Measurements from ENCODE around the gene PHKA1. TPM values are rescaled to one million over a fixed set of nuclear protein-coding genes. Genes with fewer than 3 reads are reported as not detected.
A peak's percentile ranks its signal among the peaks of the same experiment; 100 is the strongest.
"Not testable (repeated sequence)": the region's sequence is repeated elsewhere in the genome, so short reads cannot be mapped to it uniquely, and the experiment has no call there.

Gene PHKA1
- total RNA-seq, 1 experiment from 2014 or later, result 4.9 TPM

DNA sequence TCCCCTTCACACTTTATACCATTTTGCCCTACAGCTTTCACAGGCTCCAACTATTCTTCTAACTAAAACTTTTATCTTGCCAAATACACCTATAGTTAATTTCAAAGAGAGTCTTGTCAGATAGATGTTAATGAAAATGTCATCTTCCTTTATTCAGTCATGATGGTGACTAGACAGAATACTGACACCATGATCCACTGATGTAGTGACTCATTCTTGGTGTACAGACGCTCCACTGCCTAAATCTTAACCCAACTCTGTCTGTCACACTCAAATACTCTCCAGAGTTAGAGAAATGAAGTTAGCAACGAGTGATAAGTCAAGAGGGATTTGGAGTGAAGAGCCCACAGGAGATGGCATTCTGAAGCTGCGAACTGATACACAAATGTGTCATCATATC, 109.4 kb downstream of the PHKA1 start:
- in situ Hi-C loops (cut with HindIII; ENCODE audit: low pct_unique_long_range_greater_than_20kb, low sequenced_read_pairs), result no loop called here
- DNase-seq (ENCODE audit: low read depth), result no peak

DNA sequence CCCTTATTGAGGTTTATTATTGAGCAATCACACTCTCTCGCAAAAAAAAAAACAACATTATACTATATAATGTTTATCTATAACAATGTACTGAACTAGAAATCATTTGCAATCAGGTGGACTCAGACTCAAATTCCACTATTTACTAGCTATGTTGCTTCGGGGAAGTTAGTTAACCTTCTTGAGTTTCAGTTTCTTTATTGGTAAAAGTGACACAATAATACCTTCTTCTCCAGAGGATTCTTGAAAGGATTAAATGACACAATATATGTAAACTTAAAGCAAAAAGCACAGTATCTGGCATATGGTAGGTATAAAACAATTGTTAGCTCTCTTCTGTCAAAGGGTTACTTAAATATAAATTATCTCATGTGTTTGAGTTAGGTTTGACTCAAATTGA, 110.0 kb downstream of the PHKA1 start:
- in situ Hi-C loops (cut with HindIII; ENCODE audit: low pct_unique_long_range_greater_than_20kb, low sequenced_read_pairs), result no loop called here

DNA sequence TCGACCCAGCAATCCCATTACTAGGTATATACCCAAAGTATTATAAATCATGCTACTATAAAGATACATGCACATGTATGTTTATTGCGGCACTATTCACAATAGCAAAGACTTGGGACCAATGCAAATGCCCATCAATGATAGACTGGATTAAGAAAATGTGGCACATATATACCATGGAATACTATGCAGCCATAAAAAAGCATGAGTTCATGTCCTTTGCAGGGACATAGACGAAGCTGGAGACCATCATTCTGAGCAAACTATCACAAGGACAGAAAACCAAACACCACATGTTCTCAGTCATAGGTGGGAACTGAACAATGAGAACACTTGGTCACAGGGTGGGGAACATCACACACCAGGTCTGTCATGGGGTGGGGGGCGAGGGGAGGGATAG, 123.1 kb downstream of the PHKA1 start:
- in situ Hi-C loops (cut with HindIII; ENCODE audit: low pct_unique_long_range_greater_than_20kb, low sequenced_read_pairs); DNase-seq (ENCODE audit: low read depth): not testable (repeated sequence)

More for the DNA sequence above, 110.0 kb downstream of the PHKA1 start:
- DNase-seq (ENCODE audit: low read depth), result no peak

DNA sequence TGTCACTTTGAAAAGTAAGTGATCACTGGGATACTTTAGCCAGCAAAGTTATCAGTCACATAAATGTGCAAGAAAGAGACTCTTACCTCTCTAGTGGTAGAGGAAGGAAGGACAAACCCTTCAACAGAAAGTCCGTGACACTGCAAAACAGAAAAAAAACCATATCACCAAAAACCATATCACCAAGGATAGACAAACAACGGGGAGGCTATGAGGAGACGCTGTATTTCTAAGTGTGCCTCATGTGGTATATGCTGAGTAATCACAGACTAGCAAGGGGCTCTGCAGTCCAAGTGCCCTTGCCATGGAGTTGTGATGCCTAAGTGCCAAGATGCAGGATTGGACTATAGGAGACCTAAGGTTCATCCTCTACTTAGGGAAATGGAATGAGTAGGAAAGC, 129.9 kb downstream of the PHKA1 start:
- in situ Hi-C loops (cut with HindIII; ENCODE audit: low pct_unique_long_range_greater_than_20kb, low sequenced_read_pairs), result no loop called here
- DNase-seq (ENCODE audit: low read depth), result no peak

DNA sequence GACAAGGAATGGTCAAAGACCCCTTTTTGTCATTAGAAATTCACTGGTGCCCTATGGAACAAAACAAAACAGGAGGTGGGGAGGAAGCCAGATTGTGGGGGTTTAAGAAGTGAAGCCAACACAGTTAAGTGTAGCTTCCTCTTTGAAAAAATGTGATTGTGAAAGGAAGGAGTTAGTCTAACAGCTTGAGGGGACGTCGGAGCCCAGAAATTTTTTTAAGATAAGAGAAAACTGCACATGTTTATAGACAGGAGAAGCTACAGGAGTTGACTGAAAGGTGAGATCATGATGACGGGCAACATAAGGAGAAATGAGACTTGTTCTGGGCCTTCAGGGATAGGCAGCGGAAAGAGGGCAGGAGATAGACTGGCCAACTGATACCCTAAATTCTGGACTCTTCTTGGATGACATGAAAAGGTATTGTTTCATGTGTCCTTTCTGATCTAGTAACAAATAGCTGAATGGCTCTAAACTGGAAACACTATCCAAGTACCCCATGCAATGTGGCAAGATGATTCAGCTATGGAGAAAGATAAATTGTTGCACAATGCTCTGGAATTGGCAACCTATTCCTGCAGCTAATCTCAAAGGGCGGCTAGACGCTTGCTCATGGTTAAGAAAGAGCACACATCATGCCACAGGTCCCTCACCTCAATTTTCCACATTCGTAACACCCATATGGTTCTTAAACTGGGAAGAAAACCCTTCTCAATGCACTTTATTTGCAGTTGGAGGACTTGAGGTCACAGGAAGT, 137.8 kb downstream of the PHKA1 start:
- in situ Hi-C loops (cut with HindIII; ENCODE audit: low pct_unique_long_range_greater_than_20kb, low sequenced_read_pairs), result no loop called here
- DNase-seq (ENCODE audit: low read depth), result no peak

DNA sequence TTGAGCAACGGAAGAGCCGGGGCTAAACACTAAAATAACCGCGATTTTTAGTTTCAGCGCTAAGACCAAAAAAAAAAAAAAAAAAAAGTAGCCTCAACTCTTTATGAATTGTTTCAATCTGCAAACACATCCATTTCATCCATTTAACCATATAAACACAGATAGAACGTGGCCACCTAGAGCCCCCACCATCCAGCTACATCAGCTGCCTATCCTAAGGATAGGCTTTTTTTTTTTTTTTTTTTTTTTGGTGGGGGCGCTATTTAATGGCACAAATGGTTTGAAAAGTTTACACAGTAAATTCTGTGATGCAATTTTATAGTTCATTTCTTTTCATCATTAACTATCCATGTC, 141.0 kb downstream of the PHKA1 start:
- no peak for DNase-seq (ENCODE audit: low read depth)
- in situ Hi-C loops (cut with HindIII; ENCODE audit: low pct_unique_long_range_greater_than_20kb, low sequenced_read_pairs), result no loop called here

DNA sequence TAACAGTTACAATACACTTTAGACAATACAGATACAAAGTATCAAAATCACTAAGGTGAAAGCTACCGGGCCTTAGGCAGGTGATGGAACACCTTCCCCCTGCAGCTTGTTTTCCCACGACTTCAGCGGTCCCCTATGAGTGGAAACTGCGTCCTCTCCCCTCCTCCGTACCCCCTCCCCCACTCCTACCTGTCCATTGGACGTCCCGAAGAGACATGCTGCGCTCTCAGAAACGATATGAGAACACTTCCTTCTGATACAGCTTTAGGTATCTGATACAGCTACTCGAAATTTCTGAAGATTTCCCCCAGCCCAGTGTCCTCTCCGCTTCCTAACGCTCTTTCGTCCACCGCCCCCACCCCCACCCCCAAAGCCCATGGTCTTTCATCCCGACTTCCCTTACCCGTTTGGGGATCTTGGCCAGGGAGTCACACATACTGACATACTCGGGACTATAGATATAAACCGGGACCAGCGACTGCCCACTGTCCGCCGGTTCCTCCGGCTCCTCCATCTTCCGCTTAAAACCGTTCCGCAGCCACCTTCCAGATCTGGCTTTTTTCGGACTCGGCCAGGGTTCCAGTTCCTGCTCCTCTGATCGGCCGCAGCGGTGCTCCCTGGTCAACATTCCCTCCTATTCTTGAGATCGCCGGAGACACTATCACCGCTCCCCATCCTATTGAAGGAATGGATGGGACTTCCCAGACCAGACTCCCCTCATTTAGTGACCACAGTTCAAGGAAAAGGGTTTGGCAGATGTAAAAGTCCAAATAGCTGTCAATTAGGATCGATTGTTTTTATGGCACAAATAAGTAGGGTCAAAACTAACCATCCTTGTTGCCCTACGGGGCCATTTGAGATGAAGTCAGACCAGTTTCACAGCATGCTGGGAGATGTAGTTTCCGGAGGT, 141.6 kb downstream of the PHKA1 start, which contains the start of gene HDAC8:
TSS of gene HDAC8 (minus strand) at position 596 of the 910 bp plus-strand sequence. CDS start at position 514, 82 bp downstream.
- in situ Hi-C loops (cut with HindIII; ENCODE audit: low pct_unique_long_range_greater_than_20kb, low sequenced_read_pairs), result no loop called here
- DNase-seq (ENCODE audit: low read depth), result peak; percentile 76

DNA sequence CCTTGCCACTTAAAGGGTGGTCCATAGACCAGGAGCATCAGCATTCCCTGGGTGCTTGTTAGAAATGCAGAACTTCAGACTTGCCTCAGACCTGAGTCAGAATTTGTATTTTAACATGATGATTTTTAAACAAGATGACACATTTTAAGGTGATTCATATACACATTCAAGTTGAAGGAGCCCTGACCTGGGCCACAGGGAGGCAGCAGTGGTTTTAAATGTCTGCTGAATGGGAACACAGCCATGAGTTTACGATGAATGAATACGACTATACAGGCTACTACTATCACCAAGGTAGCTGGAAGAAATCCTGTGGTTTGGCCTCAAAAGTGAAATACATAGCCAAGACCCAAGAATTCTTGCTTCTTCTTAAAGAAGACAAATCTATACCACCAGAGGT, 144.3 kb downstream of the PHKA1 start:
- peak; percentile 7 for DNase-seq (ENCODE audit: low read depth)
- in situ Hi-C loops (cut with HindIII; ENCODE audit: low pct_unique_long_range_greater_than_20kb, low sequenced_read_pairs), result no loop called here

DNA sequence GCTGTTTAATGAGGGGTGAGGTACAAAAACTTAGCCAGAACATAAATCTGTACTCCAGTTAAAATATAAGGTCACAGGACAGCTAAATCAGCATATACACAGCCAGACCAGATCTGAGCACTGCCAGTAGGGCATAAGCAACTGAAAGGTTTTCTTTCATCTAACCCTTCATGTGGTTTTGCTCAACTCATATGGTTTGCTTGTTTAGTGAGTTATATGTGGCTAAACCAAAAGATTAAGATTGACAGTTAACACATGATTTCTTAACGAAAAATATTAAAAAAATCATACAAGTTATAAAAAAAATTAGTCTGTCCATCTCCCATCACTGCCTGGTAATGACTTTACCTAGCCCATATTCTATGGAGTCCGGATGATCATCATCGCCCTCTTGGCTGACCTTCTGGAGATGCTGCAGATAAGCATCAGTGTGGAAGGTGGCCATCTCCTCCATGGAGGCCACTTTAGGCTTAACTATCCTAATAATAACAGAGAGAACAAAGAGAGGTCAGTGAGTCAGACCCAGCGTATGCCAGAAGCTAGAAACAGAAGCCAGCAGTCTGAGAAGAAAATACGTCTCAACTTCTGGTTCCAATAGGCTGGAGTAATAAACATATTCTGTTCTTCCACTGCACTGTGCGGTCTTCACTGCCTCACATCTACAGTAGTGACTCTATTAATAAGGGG, 145.6 kb downstream of the PHKA1 start:
- no peak for DNase-seq (ENCODE audit: low read depth)
- in situ Hi-C loops (cut with HindIII; ENCODE audit: low pct_unique_long_range_greater_than_20kb, low sequenced_read_pairs), result no loop called here

DNA sequence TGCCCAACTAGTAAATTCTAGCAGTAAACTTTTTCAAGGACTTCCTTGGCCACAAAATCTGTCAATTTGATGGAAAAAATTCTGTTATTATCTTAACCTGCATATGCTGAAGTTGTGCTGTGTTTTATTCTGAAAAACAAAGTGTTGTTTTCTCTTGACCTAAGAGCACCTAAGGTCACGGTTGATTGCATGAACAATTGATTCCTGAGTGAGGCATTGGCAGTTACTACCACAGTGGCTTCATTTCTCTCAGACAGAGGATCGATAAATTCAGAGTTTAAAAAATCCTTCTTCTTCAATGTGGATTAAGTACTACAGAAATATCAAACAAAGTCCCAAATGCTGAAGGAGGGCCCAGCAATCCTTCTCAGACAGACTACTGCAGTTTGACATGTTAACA, 147.7 kb downstream of the PHKA1 start:
- in situ Hi-C loops (cut with HindIII; ENCODE audit: low pct_unique_long_range_greater_than_20kb, low sequenced_read_pairs), result no loop called here
- DNase-seq (ENCODE audit: low read depth), result no peak

DNA sequence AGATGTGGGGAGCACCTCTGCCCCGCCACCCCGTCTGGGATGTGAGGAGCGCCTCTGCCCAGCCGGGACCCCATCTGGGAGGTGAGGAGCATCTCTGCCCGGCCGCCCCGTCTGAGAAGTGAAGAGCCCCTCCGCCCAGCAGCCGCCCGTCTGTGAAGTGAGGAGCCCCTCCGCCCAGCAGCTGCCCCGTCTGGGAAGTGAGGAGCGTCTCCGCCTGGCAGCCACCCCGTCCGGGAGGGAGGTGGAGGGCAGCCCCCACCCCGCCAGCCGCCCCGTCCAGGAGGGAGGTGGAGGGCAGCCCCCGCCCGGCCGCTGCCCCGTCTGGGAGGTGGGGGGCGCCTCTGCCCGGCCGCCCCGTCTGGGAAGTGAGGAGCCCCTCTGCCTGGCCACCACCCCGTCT, 154.5 kb downstream of the PHKA1 start:
- in situ Hi-C loops (cut with HindIII; ENCODE audit: low pct_unique_long_range_greater_than_20kb, low sequenced_read_pairs); DNase-seq (ENCODE audit: low read depth): not testable (repeated sequence)

DNA sequence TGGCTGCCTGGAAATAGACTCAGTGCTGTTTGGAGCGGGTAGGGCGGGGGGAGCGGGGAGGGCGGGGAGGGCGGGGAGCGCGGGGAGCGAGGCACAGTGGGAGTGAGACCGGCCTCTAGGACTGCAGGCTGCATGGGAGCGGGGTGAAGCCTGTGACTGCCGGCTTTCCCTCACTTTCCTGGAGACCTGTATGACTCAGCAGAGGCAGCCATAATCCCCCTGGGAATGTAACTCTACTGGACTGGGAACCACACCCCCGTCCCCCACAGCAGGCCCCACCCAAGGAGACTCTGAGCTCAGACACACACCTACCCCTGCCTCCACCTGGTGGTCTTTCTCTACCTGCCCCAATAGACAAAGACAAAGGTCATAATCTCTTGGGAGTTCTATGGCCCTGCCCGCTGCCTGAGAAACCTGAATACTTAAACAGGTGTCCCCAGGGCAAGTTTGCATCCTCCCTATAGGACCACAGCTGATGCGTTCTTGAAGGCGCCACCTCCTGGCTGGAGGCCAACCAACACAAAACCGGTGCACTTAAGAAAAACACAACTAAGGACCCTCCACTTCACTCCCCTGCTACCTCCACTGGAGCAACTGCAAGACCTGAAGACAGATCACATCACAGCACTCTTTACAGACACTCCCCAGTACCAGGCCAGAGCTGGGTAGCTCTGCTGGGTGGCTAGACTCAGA, 159.5 kb downstream of the PHKA1 start:
- in situ Hi-C loops (cut with HindIII; ENCODE audit: low pct_unique_long_range_greater_than_20kb, low sequenced_read_pairs), result no loop called here

DNA sequence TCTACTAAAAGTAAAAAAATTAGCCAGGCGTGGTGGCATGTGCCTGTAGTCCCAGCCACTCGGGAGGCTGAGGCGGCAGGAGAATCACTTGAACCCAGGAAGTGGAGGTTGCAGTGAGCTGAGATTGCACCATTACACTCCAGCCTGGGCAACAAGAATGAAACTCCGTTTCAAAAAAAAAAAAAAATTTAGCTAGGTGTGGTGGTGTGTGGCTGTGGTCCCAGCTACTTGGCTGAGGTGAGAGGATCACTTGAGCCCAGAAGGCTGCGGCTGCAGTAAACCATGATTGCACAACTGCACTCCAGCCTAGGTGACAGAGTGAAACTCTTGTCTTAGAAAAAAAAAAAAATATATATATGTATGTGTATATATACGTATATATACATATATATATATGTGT, 161.7 kb downstream of the PHKA1 start:
- in situ Hi-C loops (cut with HindIII; ENCODE audit: low pct_unique_long_range_greater_than_20kb, low sequenced_read_pairs); DNase-seq (ENCODE audit: low read depth): not testable (repeated sequence)

More for the DNA sequence above, 159.5 kb downstream of the PHKA1 start:
- peak; percentile 71 for DNase-seq (ENCODE audit: low read depth)

DNA sequence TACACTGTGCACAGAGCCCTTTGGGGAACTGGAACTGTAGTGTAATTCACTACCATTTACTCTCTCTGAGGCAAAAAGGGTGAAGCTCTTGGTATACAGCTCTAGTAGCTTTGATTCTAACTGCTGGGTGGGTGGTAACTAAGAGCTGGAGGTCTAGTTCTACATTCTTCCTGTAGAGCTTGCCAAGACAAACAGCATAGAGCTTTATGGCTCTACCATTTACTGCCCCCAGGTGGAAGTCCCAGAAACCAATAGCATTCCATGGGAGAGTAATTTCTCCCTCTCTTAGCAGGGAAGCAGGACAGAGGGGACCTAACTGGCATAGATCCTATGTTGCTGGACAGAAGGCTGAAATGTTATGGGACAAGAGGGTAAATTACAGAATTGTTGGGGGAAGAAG, 168.1 kb downstream of the PHKA1 start:
- in situ Hi-C loops (cut with HindIII; ENCODE audit: low pct_unique_long_range_greater_than_20kb, low sequenced_read_pairs), result no loop called here
- peak; percentile 25 for DNase-seq (ENCODE audit: low read depth)

DNA sequence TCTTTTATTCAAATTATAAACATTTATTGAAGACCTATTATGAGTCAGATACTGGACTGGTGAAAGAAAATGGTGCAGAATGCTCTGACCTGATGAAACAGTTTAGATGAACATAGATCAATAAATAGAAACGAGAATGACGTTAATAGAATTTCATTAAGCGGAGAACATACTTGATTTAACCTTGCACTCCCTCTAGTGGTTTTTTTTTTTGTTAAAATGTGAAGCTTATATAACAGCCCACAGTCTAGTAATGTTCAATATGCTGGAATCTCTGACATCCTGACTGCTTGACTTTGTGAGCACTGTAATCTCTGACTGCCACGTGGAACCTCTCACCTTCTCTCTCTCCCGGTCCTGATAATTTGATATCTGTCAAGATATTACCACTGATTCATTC, 173.8 kb downstream of the PHKA1 start:
- DNase-seq (ENCODE audit: low read depth), result peak; percentile 0
- in situ Hi-C loops (cut with HindIII; ENCODE audit: low pct_unique_long_range_greater_than_20kb, low sequenced_read_pairs), result no loop called here

DNA sequence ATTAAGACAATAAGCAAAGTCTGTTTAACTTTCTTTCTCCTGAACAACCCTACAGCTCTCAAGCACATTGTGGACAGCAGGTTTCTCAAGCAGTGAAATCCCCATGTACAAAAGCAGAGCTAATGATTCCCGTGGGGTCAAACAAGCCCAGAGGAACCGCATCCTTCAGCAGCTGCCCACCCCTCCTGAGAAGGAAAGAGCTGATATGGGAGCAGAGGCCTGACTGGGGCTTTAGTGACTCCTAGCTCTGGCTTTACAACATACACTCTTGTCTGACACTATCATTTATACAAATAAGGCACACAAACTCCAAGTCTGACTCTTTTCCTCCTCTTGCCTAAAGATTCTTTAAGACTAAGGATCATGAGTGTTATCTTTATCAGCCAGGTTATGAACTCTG, 174.3 kb downstream of the PHKA1 start:
- in situ Hi-C loops (cut with HindIII; ENCODE audit: low pct_unique_long_range_greater_than_20kb, low sequenced_read_pairs), result no loop called here
- DNase-seq (ENCODE audit: low read depth), result no peak

DNA sequence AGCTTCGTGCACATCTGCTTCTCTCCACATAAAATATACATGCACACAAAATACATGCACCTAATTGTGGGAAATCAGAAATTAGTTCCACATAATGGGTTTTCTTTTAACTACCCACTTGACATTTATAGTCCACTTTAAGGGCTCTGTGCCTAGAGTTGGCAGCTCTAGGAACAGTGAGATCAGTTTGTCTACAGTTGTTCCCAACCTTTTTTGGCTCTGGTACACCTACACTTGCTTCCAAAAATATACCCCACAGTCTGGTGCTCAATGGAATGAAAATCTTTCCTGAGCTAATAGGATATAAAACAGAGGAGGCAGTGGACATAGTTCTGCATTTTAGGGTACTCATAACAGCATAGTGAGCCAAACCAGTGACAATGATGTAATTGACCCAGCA, 177.6 kb downstream of the PHKA1 start:
- no peak for DNase-seq (ENCODE audit: low read depth)
- in situ Hi-C loops (cut with HindIII; ENCODE audit: low pct_unique_long_range_greater_than_20kb, low sequenced_read_pairs), result no loop called here

DNA sequence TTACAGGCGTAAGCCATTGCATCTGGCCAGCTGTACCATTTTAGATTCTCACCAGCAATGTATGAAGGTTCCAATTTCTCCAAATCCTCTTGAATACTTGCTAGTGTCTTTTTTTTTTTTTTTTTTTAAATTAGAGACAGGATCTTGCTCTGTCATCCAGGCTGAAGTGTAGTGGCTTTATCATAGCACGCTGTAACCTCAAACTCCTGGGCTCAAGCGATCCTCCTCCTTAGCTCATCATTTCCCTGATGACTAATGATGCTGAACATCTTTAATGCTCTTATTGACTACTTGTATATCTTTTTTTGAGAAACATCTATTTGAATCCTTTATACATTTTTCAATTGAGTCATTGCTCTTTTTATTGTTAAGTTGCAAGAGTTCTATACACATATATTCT, 181.7 kb downstream of the PHKA1 start:
- DNase-seq (ENCODE audit: low read depth), result no peak
- in situ Hi-C loops (cut with HindIII; ENCODE audit: low pct_unique_long_range_greater_than_20kb, low sequenced_read_pairs), result no loop called here

All from Caki2 (cell line).